Neural progenitor cell (in vitro differentiated cells): ENCODE measurements around the gene RPTN.

ENCODE experiments used
- CTCF ChIP-seq: fragments of 200-600 bp; sonication (generic); IDR thresholded peaks from 2 replicates; pipeline ENCODE4 v1.5.1; 2017; ENCODE audit warnings: antibody characterized with exemption, mild to moderate bottlenecking
- EZH2phosphoT487 ChIP-seq: fragments of 200-600 bp; sonication (generic); IDR thresholded peaks from 2 replicates; pipeline ENCODE4 v1.6.1; 2017; ENCODE audit warnings: antibody characterized with exemption

- TF ChIP-seq CTCF = no peak
- no peak for TF ChIP-seq EZH2phosphoT487
Observed at GRCh38 chr1:152151646-152152045, 7.4 kb downstream of the RPTN start.
